ENCODE data around the gene CYGB. TPM values are rescaled to one million over a fixed set of nuclear protein-coding genes. Genes with fewer than 3 reads are reported as not detected.

Gene CYGB
- total RNA-seq, 1 donor from 2014 or later, result 10.1 TPM

DNA sequence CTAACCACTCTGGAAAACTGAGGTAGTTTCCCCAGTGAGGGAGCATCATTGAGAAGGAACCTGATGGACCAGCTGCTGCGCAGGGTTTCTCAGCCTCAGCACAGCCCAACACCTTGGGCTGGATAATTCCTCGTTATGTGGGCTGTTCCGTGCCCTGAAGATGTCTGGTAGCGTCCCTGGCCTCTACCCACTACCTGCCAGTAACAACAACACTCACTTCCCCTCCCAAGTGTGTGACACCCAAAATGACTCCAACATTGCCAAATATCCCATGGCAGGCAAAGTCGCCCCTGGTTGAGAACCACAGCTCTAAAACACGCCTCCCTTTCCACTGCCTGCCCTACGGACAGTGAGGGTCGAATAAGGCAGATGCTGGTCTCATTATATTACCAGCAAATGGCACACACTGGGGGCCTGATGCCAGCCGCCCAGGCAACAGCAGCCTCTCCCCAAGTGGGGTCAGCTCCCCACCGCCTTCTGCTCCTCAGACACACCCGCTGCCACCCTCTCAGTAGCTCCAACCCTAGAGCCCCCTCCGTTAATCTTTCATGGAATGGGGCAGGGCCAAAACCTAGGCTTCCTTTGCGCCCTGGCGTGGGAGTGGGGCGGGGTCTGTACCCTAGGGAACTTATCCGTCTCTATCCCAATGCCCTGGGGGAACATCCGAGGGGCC lies 37.3 kb downstream of the CYGB start:
- Mint-ChIP-seq H3K4me1 (peaks cover 44% of the 10 kb centered on the region), H3K9me3 (no peaks in the 10 kb centered on the region), H3K36me3 (no peaks in the 10 kb centered on the region), H3K27ac (no peak overlapping the region), H3K4me3 (peak overlapping the region; percentile 69), H3K27me3 (ENCODE audit: low read depth) (peaks cover 5% of the 10 kb centered on the region)
- TF ChIP-seq, protein P1, sequence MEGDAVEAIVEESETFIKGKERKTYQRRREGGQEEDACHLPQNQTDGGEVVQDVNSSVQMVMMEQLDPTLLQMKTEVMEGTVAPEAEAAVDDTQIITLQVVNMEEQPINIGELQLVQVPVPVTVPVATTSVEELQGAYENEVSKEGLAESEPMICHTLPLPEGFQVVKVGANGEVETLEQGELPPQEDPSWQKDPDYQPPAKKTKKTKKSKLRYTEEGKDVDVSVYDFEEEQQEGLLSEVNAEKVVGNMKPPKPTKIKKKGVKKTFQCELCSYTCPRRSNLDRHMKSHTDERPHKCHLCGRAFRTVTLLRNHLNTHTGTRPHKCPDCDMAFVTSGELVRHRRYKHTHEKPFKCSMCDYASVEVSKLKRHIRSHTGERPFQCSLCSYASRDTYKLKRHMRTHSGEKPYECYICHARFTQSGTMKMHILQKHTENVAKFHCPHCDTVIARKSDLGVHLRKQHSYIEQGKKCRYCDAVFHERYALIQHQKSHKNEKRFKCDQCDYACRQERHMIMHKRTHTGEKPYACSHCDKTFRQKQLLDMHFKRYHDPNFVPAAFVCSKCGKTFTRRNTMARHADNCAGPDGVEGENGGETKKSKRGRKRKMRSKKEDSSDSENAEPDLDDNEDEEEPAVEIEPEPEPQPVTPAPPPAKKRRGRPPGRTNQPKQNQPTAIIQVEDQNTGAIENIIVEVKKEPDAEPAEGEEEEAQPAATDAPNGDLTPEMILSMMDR (IDR thresholded peaks at IDR 0.05; ENCODE audit: unreplicated experiment), result no peak
- DNase-seq (ENCODE audit: low spot score in 2 of 2, unreplicated experiment in 2 of 2), result no peak

DNA sequence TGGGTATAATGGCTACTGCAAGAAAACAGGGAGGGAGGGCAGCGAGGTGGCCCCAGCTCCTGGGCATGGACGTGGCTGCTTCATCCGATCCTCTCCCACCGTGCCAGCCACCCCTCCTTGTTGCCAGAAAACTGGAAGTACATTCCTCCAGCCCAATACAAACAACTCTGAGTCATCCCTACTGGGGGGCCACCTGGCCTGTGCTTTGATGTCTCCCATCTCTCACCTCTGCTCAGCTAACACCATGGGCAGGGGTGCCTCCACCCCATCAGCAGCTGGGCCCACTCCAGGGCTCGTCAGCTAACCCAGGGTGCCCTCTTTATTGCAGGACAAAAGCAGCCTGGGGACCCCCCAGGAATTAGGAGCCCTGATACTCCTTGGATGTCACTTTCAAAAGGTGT lies 38.2 kb downstream of the CYGB start:
- H3K36me3 Mint-ChIP-seq, result no peaks in the 10 kb centered on the region
- H3K27ac Mint-ChIP-seq, result no peak overlapping the region
- TF ChIP-seq, protein P1 (IDR thresholded peaks at IDR 0.05; ENCODE audit: unreplicated experiment), result no peak
- no peaks in the 10 kb centered on the region for H3K9me3 Mint-ChIP-seq
- H3K27me3 Mint-ChIP-seq (ENCODE audit: low read depth), result peaks cover 5% of the 10 kb centered on the region
- no peak overlapping the region for H3K4me3 Mint-ChIP-seq
- DNase-seq (ENCODE audit: low spot score in 2 of 2, unreplicated experiment in 2 of 2), result no peak
- H3K4me1 Mint-ChIP-seq, result peaks cover 44% of the 10 kb centered on the region

DNA sequence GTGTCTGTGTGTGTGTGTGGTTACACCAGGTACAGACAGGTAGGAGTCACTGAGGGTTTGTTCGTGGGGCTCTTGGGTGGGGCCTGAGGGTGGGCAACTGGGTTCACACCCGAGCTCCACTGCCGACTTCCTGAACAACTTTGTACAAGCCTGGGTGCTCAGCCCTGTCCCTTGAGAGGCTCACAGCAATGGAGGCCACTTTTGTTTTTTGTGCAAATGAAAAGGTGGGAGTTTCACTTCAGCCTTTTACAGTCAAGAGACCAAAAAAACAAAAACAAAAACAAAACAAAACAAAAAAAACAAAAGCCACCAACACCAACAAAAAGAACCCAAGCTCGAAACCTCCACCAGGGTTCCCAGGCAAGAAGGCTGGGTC lies 38.6 kb downstream of the CYGB start:
- DNase-seq (ENCODE audit: low spot score in 2 of 2, unreplicated experiment in 2 of 2), result no peak
- TF ChIP-seq, protein P1 (IDR thresholded peaks at IDR 0.05; ENCODE audit: unreplicated experiment), result no peak
- Mint-ChIP-seq H3K27ac (peak overlapping the region; percentile 84), H3K4me3 (no peak overlapping the region), H3K36me3 (no peaks in the 10 kb centered on the region), H3K4me1 (peaks cover 44% of the 10 kb centered on the region), H3K27me3 (ENCODE audit: low read depth) (peaks cover 5% of the 10 kb centered on the region), H3K9me3 (no peaks in the 10 kb centered on the region)

DNA sequence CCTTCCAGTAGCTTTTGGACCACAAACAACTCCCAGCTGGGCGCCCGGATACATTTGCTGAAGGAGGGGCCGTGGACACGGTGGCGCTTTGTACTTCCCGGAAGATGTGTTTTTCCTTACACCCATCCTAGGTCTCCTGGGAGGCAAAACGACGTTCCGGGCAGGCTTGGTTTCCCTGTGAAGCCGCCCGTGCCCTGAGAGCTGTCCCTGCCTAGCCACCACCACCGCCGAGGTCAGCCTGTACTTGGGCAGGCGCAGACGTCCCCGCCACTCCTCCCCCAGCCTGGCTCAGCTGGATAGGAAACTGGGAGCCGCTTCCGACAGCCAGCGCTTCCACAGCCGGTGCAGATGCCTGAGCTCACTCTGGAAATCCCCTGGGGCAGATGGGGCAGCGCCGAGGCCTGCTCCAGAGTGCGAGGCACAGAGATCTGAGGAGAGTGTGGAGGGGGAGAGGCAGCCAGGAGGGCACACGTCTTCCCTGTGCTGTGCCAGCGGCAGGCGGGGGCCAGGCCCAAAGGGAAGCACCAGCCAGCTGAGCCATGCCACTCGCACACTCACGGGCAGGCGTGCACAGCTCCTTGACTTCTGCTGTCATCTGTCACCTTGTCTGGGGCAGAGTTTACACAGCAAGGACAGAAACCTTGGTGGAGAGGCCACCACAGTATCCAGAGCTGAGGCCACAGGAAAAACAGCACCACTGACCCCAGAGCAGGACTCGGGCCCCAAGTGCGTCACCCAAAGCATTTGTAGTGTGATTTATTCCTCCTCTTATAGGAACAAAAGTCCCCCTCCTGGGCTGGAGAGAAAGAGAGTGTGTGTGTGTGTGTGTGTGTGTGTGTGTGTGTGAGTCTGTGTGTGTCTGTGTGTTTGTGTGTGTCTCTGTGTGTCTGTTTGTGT lies 39.3 kb downstream of the CYGB start:
- Mint-ChIP-seq H3K27me3 (ENCODE audit: low read depth) (peaks cover 5% of the 10 kb centered on the region), H3K4me3 (peak overlapping the region; percentile 33), H3K36me3 (no peaks in the 10 kb centered on the region), H3K27ac (peak overlapping the region; percentile 84), H3K9me3 (no peaks in the 10 kb centered on the region), H3K4me1 (peaks cover 45% of the 10 kb centered on the region)
- TF ChIP-seq, protein P1 (IDR thresholded peaks at IDR 0.05; ENCODE audit: unreplicated experiment), result no peak
- peak; percentile 43 to 74 for DNase-seq (ENCODE audit: low spot score in 2 of 2, unreplicated experiment in 2 of 2)

DNA sequence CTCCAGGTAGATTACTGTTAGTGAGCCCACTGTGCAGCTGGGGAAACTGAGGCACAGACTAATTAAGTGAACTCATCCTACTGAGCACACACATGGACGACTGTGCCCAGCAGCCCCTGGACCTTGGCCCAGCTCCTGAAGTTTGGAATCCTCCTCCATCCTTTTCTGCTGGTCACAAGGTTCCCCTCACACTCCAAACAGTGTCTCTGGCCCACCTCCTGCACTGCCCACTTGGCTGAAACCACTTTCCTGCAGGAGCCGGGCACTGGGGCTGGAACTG lies 39.9 kb downstream of the CYGB start:
- H3K27ac Mint-ChIP-seq, result peak overlapping the region; percentile 84
- H3K36me3 Mint-ChIP-seq, result no peaks in the 10 kb centered on the region
- H3K4me1 Mint-ChIP-seq, result peaks cover 49% of the 10 kb centered on the region
- TF ChIP-seq, protein P1 (IDR thresholded peaks at IDR 0.05; ENCODE audit: unreplicated experiment), result no peak
- peaks cover 7% of the 10 kb centered on the region for H3K27me3 Mint-ChIP-seq (ENCODE audit: low read depth)
- no peak for DNase-seq (ENCODE audit: low spot score in 2 of 2, unreplicated experiment in 2 of 2)
- H3K4me3 Mint-ChIP-seq, result no peak overlapping the region
- no peaks in the 10 kb centered on the region for H3K9me3 Mint-ChIP-seq

Measured in mesothelial cell of epicardium (in vitro differentiated cells).